ENCODE data around the gene PRX.

GRCh38 chr19:40344422-40344821 is 68.8 kb downstream of the PRX start:
- TF ChIP-seq, protein P1, sequence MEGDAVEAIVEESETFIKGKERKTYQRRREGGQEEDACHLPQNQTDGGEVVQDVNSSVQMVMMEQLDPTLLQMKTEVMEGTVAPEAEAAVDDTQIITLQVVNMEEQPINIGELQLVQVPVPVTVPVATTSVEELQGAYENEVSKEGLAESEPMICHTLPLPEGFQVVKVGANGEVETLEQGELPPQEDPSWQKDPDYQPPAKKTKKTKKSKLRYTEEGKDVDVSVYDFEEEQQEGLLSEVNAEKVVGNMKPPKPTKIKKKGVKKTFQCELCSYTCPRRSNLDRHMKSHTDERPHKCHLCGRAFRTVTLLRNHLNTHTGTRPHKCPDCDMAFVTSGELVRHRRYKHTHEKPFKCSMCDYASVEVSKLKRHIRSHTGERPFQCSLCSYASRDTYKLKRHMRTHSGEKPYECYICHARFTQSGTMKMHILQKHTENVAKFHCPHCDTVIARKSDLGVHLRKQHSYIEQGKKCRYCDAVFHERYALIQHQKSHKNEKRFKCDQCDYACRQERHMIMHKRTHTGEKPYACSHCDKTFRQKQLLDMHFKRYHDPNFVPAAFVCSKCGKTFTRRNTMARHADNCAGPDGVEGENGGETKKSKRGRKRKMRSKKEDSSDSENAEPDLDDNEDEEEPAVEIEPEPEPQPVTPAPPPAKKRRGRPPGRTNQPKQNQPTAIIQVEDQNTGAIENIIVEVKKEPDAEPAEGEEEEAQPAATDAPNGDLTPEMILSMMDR (IDR thresholded peaks at IDR 0.05; ENCODE audit: borderline replicate concordance, extremely low read depth, low read length, poor library complexity, severe bottlenecking): no peak
- TF ChIP-seq EZH2 (IDR thresholded peaks at IDR 0.05; ENCODE audit: borderline replicate concordance, low read depth, low read length, severe bottlenecking): no peak
